GM12878 (cell line): Measurements from ENCODE around the gene PHF2. TPM values are rescaled to one million over a fixed set of nuclear protein-coding genes. Genes with fewer than 3 reads are reported as not detected.

Source experiments
- ATAC-seq: fragments of 200-7000 bp; cut with Tn5 transposase; 3 replicates; pipeline ENCODE4 v1.9.1; 2020; ENCODE audit warnings: mild to moderate bottlenecking, moderate library complexity
- BruUV-seq: library from RNA; stranded (reverse); fragments of 400-500 nt; replicated peaks from 2 replicates; lab custom pipeline; 2021; lab: Mats Ljungman, UMichigan
- CTCF ChIA-PET: fragments of 300-600 bp; sonication (Branson Sonifier 250); formaldehyde crosslinking; extraction: SDS; loops from one replicate; lab custom pipeline; 2021; ENCODE audit warnings: inconsistent platforms; lab: Yijun Ruan, JAX
- POLR2A ChIA-PET: fragments of 350-600 bp; formaldehyde crosslinking; extraction: SDS; loops from one replicate; lab custom pipeline; 2021; ENCODE audit warnings: inconsistent platforms; lab: Charles Lee
- RAD21 ChIA-PET: fragments of 300-600 bp; sonication (Branson Sonifier 250); formaldehyde crosslinking; loops from one replicate; lab custom pipeline; 2023; ENCODE audit warnings: antibody characterized with exemption; ENCODE audit not compliant: unreplicated experiment; lab: Charles Lee
- SMC1A ChIA-PET: fragments of 300-600 bp; sonication (Branson Sonifier 250); formaldehyde crosslinking; loops from one replicate; lab custom pipeline; 2023; ENCODE audit not compliant: unreplicated experiment, uncharacterized antibody; lab: Charles Lee
- DNase-seq: peaks from one replicate; pipeline ENCODE4 v3.0.0-alpha.2; 2011; ENCODE audit warnings: low read depth, low spot score
- FAIRE-seq: peaks from 3 replicates; lab custom pipeline; 2011; peaks lifted over from hg19 to GRCh38; lab: Jason Lieb, UNC
- H2AFZ ChIP-seq: 2 replicates; pipeline ENCODE4 v1.6.0; 2011; ENCODE audit warnings: low read depth, low read length, control low read depth; ENCODE audit not compliant: control insufficient read depth
- H3K27ac ChIP-seq: 2 replicates; pipeline ENCODE4 v1.5.1; 2011; ENCODE audit warnings: control low read depth; ENCODE audit not compliant: control insufficient read depth, insufficient read depth
- H3K27me3 ChIP-seq, 2 experiments: replicated peaks in 1 of 2; 2 replicates each; pipeline versions ENCODE4 v1.6.0 to v1.6.1; 2011; ENCODE audit warnings: low read length in 1 of 2; ENCODE audit not compliant: control insufficient read depth in 2 of 2, insufficient read depth in 2 of 2
- H3K36me3 ChIP-seq, 2 experiments: 2 replicates each; pipeline ENCODE4 v1.5.1; 2011; ENCODE audit warnings: low read length in 1 of 2; ENCODE audit not compliant: control insufficient read depth in 2 of 2, insufficient read depth in 2 of 2
- H3K4me1 ChIP-seq: 2 replicates; pipeline ENCODE4 v1.6.1; 2011; ENCODE audit warnings: mild to moderate bottlenecking, low read length, moderate library complexity, mixed read lengths; ENCODE audit not compliant: control insufficient read depth, insufficient read depth
- H3K4me2 ChIP-seq: 2 replicates; pipeline ENCODE4 v1.6.0; 2011; ENCODE audit warnings: control low read depth; ENCODE audit not compliant: control insufficient read depth, insufficient read depth
- H3K4me3 ChIP-seq: fragments of 200-600 bp; sonication (generic); 2 replicates; pipeline ENCODE4 v1.5.1; 2016
- H3K79me2 ChIP-seq: 2 replicates; pipeline ENCODE4 v1.6.0; 2011; ENCODE audit warnings: low read length; ENCODE audit not compliant: control insufficient read depth, insufficient read depth
- H3K9ac ChIP-seq: 2 replicates; pipeline ENCODE4 v1.8.0; 2011; ENCODE audit warnings: low read length, control low read depth, mixed read lengths; ENCODE audit not compliant: control insufficient read depth, insufficient read depth
- H3K9me3 ChIP-seq: replicated peaks from 3 replicates; pipeline ENCODE4 v1.5.1; 2011; ENCODE audit warnings: mild to moderate bottlenecking, low read length; ENCODE audit not compliant: control insufficient read depth, insufficient read depth
- H4K20me1 ChIP-seq: 2 replicates; pipeline ENCODE4 v1.6.0; 2011; ENCODE audit not compliant: control insufficient read depth, insufficient read depth
- EZH2 ChIP-seq: IDR thresholded peaks from 2 replicates; pipeline ENCODE4 v1.6.1; 2012; ENCODE audit warnings: low read depth, mild to moderate bottlenecking, control low read depth, inconsistent platforms, low read length, borderline replicate concordance; ENCODE audit not compliant: control insufficient read depth
- NR2F1 ChIP-seq: fragments of 450-650 bp; conservative IDR thresholded peaks from 2 replicates; pipeline ENCODE4 v1.6.1; 2017; ENCODE audit warnings: mild to moderate bottlenecking
- WGBS: methylation state at CpG from one replicate; pipeline ENCODE4 v1.1.6; 2016; ENCODE audit warnings: low lambda C conversion rate; ENCODE audit not compliant: insufficient replicate concordance, insufficient coverage; ENCODE audit errors: missing lambda C conversion rate; 5-methylcytosine and 5-hydroxymethylcytosine counted together
- in situ Hi-C: fragments of 300-500 bp; cut with MboI; formaldehyde crosslinking; loops from 9 replicates; pipeline ENCODE4 v1.14.3; 2018; ENCODE audit warnings: mixed read lengths
- intact Hi-C: fragments of 100-400 bp; cut with micrococcal nuclease; formaldehyde crosslinking; loops from one replicate; pipeline ENCODE4 v1.14.2; 2022; ENCODE audit not compliant: unreplicated experiment
- polyA plus RNA-seq, 11 experiments: library from polyadenylated mRNA; depleted of rRNA in 4 of 11; unstranded in 6 of 11; stranded (reverse) in 5 of 11; fragments of >200 nt; fragmentation: Nextera tagmentation in 4 of 11; fragmentation: Illumina TruSeq in 1 of 11; extraction: Ambion mirVana in 4 of 11; extraction: Trizol in 1 of 11; gene quantifications; 1 replicate in 1 of 11; 2 replicates in 10 of 11; pipeline versions ENCODE4 v1.2.1 to v1.2.3, GENCODE V29; 2011 to 2016; ENCODE audit warnings: inconsistent platforms in 2 of 11, missing spikeins in 2 of 11, low read depth in 1 of 11
- total RNA-seq, 4 experiments: library from RNA; depleted of rRNA in 3 of 4; stranded (reverse); fragments of >200 nt in 3 of 4; fragmentation: Illumina TruSeq in 1 of 4; extraction: Trizol in 1 of 4; gene quantifications; 2 replicates each; pipeline versions ENCODE4 v1.2.1 to v1.2.3, GENCODE V29; 2013 to 2021
- TF ChIP-seq, protein P1 (sequence below): fragments of 450-650 bp; IDR thresholded peaks from 2 replicates; pipeline ENCODE4 v1.6.1; 2018; ENCODE audit warnings: mild to moderate bottlenecking, low read depth, moderate library complexity; ENCODE audit not compliant: partially characterized antibody

The PHF2 gene
- total and polyA plus RNA-seq, 10 of the 15 experiments (the other 5 are each of a cell fraction or from before 2014, with no cell fraction given), result 0.34 to 13.3 (median 5.5) TPM

DNA sequence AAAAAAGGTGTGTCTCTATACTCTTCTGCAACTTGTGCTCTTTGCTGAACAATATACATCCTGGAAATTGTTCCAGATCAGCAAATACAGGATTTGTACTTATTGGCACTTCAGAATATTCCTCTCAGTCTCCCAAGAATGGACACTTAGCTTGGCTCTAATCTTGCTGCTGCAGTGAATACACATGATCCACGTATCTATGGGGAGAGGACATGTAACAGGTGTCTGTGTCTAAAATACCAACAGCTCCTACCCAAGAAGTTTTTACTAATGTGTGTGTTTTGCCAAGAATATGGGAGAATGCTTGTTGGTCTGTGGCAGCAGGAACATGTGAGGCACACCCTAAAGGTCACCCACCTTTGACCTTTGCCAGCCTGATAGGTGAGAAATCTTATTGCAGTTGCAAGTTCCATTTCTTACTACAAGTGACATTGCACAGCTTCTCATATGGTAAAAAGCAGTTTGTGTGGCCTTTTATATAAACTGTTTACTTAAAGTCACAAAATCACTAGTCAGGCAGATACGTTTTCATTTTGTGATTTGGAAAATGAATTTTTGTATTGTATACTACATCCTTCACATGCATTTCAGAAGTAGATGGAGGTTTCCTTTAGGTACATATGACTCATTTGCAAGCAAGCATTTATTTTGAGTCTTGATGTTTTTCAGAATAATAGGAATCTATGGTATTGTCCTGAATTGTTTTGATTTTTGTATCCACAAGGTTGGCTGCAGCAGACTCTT, 35.8 kb downstream of the PHF2 start:
- TF ChIP-seq EZH2, result no peak
- TF ChIP-seq, protein P1, sequence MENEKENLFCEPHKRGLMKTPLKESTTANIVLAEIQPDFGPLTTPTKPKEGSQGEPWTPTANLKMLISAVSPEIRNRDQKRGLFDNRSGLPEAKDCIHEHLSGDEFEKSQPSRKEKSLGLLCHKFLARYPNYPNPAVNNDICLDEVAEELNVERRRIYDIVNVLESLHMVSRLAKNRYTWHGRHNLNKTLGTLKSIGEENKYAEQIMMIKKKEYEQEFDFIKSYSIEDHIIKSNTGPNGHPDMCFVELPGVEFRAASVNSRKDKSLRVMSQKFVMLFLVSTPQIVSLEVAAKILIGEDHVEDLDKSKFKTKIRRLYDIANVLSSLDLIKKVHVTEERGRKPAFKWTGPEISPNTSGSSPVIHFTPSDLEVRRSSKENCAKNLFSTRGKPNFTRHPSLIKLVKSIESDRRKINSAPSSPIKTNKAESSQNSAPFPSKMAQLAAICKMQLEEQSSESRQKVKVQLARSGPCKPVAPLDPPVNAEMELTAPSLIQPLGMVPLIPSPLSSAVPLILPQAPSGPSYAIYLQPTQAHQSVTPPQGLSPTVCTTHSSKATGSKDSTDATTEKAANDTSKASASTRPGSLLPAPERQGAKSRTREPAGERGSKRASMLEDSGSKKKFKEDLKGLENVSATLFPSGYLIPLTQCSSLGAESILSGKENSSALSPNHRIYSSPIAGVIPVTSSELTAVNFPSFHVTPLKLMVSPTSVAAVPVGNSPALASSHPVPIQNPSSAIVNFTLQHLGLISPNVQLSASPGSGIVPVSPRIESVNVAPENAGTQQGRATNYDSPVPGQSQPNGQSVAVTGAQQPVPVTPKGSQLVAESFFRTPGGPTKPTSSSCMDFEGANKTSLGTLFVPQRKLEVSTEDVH, result no peak
- TF ChIP-seq NR2F1, result peak; percentile 43; the same call in 1 of the 2 replicates
- Histone ChIP-seq H3K4me2 (peak overlapping the region; percentile 38; the same call in 1 of the 2 replicates), H3K4me3 (no peak overlapping the region), H3K27me3 (no peaks in the 10 kb centered on the region), H3K9ac (no peak overlapping the region), H4K20me1 (no peaks in the 10 kb centered on the region), H2AFZ (no peak overlapping the region), H3K27ac (no peak overlapping the region), H3K79me2 (no peaks in the 10 kb centered on the region; the same call in 1 of the 2 replicates), H3K9me3 (peaks cover 7% of the 10 kb centered on the region; the same call in 2 of the 3 replicates), H3K36me3 (no peaks in the 10 kb centered on the region), H3K4me1 (peaks cover 3% of the 10 kb centered on the region; the same call in 1 of the 2 replicates)
- ATAC-seq, result no peak
- SMC1A ChIA-PET, result no interaction called here
- POLR2A ChIA-PET, result no interaction called here
- BruUV-seq, result no TSS peak
- intact Hi-C loops (no loop called here), in situ Hi-C loops (no loop called here)
- no peak for FAIRE-seq
- CTCF ChIA-PET, result no interaction called here
- RAD21 ChIA-PET, result no interaction called here
- WGBS, result 45% methylated on average over 2 of the region's 2 CpGs
- DNase-seq, result no peak
